ENCODE data around the gene KIZ.

The KIZ gene

DNA sequence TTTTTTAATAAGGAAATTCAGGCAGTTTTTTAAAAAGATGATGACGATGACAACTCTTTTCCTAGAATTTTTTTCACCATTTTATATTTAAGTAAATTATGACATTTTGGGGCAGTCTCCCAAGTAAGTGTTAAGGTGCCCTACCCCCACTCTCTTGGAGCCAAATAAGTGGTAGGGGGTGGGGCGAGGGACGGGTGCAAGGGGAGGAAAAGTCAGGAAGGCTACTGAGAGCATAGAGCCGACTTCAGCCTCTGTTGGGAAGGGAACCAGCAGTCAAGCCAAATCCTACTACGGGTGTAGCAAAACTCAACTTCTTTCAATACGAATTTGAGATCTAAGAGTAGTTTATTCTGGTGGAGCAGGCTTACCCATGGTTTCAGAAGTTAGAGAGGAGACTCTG is 54.4 kb downstream of the KIZ start:
- no peak for DNase-seq

DNA sequence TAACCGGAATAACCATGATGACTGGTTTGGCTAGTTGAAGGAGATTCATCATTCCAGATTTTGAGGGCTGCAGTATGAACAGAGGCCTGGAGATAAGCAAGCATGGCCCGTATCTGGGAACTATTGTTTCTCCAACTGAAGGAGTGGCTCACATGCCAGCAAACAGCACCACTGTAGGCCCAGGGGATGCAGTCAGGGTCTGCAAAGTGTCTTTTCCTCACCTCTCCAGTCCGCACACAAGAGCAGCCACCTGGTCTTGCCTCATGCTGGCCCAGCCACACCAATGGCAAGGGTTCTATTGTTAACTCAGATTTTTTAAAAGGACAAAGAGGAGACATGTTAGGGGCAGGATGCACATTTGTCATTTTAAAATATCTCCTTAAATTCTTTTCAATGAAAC is 55.1 kb downstream of the KIZ start:
- no peak for DNase-seq

DNA sequence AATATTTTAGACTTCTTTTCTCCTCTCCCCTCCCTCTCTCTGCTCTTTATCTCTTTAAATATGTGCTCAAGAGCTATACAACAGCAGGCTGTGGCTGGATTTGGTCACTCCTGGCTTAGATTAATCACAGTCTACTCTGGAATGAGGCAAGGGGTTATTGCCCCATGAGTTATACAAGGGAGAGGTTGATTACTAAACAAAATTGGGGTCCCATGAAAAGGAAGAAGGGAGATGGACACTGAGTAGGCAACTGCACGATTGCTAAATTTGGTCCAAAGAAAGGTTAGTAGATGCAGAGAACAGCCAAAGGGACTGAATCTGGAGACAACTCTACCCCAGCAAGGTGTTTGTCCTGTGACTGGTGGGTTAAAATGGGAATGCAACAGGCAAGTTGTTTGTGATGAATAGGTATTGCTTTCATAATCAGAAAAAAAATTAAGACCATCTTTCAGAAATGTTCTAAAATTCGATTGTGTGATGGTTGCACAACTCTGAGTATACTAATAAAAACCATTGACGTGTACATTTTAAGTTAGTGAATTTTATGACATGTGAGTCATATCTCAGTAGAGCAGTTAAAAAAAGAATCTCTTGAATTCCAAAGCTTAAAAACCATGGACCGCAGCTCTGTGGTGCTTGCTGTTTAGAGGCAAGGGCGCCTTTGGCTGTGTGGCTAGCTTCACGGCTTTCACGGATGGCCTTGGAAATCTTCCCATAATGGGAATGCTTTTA is 57.1 kb downstream of the KIZ start:
- no peak for DNase-seq

DNA sequence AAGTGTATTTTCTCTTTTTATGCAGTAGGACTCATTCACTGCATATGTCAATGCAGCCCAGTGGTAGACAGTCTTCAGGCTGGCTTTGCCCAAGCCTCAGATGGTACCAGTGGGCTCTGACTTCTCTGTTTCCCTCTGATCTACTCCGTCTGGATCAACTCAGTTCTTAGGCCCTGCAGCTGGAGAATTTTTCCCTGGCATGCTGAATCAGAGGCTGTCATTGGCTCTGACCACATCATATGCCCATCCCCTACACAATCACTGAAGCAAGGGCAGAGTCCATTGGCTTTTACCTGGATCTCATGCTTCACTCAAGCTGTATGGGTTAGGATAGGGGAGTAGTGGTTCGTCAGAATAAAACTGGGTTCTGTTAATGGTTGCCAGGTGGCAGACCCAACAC is 57.8 kb downstream of the KIZ start:
- no peak for DNase-seq

DNA sequence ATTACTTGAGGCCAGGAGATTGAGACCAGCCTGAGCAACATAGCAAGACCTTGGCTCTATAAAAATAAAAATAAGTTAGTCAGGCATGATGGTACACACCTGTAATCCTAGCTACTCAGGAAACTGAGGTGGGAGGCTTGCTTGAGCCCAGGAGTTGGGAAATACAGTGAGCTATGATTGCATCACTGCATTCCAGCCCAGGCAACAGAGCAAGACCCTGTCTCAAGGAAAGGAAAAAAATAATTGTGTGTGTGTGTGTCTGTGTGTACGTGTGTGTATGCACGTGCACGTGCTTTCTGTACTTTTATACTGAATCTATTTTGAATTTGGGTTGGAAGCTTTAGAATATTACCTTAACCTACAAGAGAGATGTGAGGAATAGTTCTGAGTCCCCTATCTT is 58.9 kb downstream of the KIZ start:
- no peak for DNase-seq

DNA sequence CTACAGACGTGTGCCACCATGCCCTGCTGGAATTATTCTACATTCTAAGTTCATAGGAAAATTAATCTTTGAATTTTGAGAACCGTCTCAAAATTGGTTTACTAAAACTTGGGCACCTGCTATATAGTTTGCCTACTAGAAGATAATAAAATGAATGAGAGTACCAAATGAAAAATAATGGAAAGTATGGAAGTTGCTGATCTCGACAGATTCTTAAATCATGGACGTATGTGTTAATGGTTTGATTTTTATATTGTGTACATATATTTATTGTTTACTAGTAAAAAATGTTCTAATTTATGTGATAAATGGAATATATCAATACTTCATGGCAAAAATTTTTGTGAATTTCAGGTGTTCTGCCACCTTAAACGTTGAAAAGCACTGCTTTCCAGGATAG is 60.0 kb downstream of the KIZ start:
- DNase-seq = no peak

DNA sequence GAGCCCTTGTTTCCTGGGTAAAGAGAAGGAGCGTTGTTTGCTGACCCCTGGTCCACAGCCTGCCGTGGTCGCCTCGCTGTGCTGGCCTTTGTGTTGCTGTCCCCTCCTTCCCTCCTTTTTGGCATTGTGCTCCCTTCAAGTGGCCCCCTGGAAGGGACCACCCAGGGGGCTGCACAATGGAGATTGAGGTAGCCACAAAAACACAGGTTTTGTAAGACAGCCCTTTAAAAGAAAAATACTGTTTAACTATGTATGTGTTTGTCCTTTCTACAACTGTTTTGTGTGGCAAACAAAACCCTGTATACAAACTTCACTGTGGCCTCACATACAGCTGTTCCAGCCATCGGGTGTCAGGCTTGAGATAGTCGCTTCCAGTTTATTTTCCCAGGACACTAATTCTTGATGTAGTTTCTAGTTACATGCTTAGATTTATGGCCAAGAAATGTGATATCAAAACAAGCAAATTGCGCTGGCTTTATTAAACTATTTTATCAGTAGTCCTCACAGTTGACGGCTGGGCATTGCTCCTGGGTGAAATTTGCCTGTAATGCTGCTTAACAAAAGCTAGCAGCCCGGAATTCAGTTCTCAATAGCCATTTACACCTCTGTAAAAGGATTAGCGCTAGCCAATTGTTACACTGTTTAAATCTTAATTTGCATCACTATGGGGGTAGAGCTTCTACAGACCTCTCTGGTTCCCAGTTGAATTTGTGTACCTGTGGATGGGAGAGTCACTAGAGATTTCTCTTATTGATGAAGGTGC is 64.1 kb downstream of the KIZ start:
- DNase-seq = no peak

DNA sequence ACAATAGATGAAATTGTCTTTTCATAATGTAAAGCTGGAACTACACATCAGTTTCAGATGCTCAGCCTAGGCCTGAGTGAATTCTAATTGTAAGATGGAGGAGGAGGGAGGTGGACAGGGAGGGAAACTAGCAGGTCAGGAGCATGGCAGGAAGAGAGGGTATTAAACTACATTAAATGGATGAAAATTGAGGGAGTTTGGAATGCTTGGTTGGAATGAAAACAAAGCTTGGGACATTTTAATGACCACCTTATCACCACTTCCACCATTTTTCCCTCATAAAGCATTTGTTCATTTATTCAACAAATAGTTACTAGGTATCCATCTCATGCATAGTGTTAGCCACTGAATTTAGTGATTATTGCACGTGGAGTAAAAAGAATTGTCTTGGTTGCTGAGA is 65.0 kb downstream of the KIZ start:
- DNase-seq = no peak

DNA sequence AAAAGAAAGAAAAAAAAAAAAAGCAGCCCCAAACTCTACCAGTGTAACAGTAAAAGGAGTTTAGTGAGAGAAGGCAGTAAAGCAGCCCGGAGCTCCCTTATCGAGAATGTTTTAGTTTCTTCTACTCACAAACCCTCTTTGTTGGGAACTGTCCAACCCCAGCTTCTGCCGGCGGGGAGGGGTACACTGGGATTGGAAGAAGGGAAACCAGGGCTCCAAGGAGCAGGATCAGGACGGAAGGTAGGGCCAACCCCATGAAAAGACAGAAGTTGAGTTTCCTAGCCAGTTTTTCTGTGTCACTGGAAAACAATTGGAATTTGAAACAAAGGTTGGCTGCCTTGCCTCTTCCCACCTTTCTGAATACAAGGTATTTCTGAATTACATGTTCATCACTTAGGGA is 66.0 kb downstream of the KIZ start:
- DNase-seq = no peak

DNA sequence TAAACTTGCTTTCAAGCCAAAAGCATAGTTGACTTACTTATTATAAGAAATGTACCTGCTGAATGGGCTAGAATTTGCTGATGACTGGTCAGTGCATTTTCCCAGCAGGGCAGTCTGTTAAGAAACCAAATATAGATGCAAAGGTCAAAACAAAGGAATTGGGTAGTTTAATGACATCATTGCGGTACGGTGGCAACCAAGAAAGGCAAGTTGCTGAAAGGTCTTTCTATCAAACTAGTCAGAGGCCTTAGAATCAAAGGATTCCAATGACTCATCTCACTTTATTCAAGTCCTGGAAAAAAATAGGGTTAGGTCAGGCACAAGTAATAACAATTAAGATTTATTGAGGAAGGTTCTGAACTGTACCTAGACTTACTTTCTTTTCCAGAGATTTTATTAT is 76.4 kb downstream of the KIZ start:
- DNase-seq = no peak

DNA sequence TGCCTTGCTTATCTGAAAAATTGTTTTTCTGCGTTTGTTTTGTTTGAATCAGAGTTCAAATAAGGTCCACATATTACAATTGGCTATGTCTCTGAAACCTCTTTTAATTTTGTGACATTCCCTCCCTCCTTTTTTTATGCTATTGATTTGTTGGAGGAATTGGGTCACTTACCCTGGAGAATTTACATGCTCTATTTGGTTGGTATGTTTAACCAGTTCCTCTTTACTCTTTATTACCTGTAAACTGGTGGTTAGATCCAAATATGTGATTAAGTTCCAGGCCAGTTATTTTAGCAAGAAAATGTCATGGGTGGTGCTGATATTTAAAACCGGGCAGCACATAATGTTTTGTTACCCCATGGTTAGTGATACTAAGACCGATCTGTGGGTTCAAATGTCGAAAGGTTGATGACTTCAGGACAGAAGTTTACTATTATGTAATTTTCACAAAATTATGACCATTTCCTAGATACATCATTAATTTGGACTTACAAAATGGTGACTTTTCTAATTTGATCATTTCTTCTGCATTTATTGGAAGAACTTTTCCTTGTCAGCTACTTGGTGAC is 77.3 kb downstream of the KIZ start:
- DNase-seq = no peak

DNA sequence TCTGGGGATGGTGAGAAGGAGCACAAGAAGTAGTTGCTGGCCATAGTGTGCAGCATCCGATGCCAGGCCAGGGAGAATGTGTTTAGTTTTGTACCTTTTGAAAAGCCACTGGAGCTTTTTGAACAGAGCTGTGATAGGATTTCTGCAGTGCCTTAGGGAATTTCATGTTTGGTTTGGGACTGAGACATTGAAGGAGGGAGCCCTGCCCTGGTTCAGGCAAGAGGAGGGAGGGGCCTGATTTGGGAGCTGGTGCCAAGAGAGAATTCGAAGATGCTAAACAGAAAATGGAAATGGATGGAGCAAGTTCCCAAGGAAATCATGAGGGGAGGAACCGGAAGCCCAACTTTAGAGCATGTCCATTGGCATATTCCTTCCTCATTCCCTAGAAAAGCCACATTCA is 80.7 kb downstream of the KIZ start:
- no peak for DNase-seq

DNA sequence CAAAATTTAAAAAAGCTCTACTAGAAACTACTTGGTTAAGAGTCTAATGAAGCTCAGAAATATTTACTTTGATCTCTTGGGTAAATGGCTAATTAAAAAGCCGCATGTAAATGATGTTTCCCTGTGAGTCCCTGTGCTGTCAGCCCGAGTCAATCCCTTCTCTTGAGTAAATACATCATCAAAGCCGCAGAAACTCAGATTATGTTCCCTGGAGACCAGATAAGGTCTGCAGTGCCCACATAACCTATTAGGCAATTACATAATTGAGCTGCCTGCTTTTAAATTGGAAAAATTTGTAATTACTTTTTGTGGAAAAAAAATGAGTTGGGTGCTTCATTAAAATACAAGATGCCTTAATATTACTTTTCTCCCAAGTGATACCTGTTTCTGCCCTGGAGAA is 83.1 kb downstream of the KIZ start:
- no peak for DNase-seq

DNA sequence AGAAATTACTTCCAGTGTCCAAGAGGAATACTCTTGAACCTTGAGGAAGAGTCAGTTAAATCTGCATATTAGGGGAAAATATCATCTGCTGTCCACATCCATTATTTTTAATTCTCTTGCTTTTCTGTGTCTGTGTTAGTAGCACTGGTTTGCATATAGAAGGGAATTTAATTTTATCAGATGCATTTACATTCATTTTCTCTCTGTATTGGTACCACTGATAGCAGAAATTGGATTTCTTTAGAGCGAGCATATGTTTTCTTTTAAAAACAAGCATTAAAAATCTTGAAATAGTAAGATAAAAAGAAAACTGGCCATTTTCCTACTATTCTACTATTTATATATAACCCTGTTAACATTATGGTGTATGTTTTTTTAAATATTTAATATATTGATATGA is 83.8 kb downstream of the KIZ start:
- no peak for DNase-seq

DNA sequence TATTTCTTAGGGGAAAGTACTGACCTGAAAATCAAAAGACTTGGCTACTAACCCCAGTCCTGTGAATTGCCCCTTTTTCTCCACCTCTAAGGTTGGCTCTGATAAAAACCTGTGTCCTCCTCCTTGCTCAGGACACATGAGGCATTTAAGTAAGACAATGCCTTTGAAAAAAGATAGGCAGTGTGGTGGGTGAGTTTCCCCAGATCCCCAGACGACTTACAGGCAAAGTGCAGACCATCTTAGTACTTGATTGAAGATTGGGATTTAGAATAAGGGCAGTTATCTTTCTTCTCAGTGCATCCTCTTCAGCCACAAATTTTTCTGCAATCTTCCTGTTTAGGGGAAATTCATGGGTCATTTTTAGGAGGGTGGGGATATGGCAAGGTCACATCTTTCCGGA is 87.8 kb downstream of the KIZ start:
- no peak for DNase-seq

DNA sequence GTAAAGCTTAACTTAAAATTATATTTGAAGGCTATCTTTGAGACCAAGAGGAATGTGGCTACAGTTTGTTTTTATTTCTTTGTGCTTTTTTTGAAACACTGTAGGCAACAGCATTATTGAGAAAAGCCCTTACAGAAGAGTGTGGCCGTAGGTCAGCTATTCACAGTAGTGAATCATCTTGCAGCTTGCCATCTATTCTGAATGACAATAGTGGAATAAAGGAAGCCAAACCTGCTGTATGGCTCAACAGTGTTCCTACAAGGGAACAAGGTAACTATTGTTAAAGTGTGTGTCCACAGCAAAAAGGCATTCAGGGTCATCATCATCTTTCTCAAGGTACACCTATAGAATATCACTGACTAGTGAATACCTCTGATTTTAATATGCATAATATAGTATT is 88.5 kb downstream of the KIZ start:
- DNase-seq = no peak

DNA sequence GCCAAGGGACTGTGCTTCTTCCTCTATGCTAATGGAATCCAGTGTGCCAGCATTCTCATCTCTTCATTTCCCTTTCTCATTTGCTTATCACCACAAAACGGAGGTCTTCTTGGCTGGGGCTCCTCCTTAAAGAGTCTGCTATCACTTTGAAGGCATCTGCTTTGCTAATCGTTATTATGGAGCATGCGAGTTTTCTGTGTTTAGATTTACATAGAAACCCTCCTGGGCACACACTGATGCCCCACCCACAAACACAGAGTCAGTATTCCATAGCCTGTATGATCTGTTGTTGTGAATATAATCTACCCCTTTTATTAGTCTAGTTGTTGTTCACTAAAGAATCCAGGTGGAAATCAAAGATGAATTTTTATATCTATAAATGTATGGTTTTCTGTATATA is 93.8 kb downstream of the KIZ start:
- DNase-seq = no peak

DNA sequence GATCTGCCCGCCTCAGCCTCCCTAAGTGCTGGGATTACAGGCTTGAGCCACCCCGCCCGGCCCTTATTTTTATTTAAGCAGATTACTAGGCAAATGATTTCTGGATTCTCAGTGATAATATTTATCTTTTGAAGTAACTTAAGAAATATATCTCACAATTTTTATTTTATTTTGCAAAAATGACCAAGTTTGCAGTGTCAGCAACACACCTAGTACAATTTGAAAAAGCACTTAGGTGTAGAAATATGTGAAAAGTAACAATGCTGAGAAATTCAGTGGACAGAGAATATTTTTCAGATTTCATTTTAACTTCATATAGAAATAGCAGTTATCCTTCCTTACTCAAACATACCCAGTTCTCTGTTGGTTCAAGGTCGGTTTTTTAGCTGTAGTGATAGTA is 98.3 kb downstream of the KIZ start:
- DNase-seq = no peak

DNA sequence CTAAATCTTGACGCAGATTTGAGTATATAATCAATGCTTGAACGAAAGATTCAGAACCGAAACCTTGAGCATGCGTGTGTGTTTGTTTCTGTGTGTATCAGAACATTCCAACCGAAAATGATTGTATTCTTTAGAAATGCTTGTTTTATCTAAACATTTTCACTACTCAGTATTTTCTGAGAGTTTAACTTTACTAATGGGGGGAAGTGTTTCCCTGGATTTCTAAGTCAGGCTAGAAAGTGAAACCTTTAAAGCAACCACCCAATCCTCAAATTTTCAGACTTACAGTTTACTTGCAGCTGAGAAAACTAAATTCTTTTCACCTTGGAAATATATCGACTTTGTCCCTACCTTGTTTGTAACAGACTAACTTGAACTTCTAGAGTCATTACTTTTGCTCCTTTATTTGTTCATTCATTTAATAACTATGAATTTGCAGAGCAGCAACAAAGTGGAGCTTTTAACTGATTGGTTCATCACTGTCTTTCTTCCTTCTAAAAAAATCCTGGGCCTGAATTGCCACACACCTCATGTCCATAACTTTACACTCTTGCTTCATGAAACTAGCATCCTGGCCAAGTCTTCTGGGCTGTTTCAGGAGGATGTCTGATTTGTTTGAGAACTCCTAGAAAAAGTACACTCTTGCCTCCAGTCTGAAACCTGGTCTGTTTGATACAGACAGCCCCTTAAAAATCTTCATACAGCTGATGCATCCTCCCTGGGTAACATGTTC is 99.5 kb downstream of the KIZ start:
- no peak for DNase-seq

DNA sequence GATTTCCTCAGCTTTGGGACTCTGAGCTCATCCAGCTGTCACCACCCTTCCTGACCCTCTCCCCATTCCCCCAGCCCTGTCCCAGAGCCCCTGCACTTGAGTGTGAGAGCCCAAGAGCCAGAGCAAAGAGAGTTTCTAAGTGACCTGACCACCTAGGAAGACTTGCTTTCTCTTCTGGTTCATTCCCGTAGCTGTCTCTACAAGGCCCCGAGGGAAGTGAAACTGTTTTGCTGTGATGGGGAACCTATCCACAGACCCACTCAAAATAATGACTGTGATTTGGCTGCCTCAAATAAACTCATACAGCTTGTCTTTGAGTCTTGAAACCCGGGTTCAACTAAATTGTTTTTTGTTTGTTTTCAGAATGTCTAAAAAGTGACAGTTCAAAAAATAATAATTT is 102.6 kb downstream of the KIZ start:
- DNase-seq = no peak

DNA sequence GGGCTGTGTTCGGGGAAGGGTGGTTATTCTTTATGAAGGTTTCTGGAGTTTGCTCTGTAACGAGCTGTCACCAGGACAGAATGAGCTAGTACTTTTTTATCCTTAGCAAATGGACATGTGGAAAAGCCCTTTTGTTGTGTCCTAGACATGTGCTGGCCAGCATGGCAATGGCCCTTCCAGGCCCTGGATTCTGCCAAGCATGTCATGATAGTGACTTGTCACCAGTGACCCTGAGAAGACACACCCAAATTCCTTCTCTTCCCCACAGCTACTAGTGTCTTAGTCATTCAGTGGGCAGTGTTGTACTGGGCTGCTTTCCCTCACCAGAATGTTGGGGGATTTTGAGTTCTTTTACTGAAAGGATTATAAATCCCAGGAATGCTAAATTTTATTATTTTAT is 103.3 kb downstream of the KIZ start:
- DNase-seq = no peak

DNA sequence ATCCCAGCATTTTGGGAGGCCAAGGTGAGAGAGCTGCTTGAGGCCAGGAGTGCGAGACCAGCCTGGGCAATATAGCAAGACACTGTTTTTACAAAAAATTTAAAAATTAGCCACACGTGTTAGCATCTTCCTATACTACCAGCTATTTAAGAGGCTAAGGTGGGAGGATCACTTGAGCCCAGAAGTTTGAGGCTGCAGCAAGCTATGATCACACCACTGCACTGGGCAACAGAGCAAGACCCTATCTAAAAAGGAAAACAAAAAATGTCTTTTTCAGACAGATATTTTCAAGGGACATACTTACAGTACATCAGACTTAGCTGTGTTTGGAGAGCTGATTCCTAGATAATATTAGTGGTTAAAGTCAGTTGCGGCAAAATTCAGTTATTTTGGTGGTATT is 104.3 kb downstream of the KIZ start:
- DNase-seq = no peak

DNA sequence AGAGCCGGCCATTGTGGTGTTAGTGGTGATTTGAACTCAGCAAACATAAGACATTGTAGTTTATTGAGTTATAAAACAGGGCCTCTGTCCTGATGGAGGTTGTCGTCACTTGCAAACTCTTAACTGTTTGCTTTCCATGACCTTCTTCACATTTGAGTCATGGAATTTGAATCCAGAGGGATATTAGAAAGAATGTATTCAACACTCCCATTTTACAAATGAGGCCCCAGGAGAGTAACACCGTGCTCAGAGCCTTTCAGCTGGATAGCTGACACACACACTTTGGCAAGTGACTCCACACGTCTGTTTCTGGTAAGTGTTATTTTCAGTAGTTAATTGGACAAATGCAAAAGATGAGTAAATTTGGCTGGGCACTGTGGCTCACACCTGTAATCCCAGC is 104.8 kb downstream of the KIZ start:
- DNase-seq = no peak

Measured in CD4-positive, alpha-beta T cell treated with Interleukin-15 for 1 hour (primary cell).